H1 (cell line): Measurements from ENCODE around the gene CELSR1. TPM values are rescaled to one million over a fixed set of nuclear protein-coding genes. Genes with fewer than 3 reads are reported as not detected.

Experiments
- CEBPB ChIP-seq: IDR thresholded peaks from 2 replicates; pipeline ENCODE4 v1.6.1; 2012; ENCODE audit warnings: low read depth, low read length
- CHD2 ChIP-seq: IDR thresholded peaks from 2 replicates; pipeline ENCODE4 v1.6.1; 2012; ENCODE audit warnings: low read length, improper control_type of control experiment
- FOSL1 ChIP-seq: IDR thresholded peaks from 2 replicates; pipeline ENCODE4 v1.6.1; 2011; ENCODE audit warnings: mild to moderate bottlenecking, low read depth, low read length, moderate library complexity; ENCODE audit not compliant: insufficient read depth
- GTF2F1 ChIP-seq: IDR thresholded peaks from 2 replicates; pipeline ENCODE4 v1.6.1; 2012; ENCODE audit warnings: low read depth, low read length, improper control_type of control experiment, borderline replicate concordance
- POLR2A ChIP-seq, 2 experiments: IDR thresholded peaks; 1 replicate in 1 of 2; 2 replicates in 1 of 2; pipeline ENCODE4 v1.6.1; 2011; ENCODE audit warnings: low read depth in 2 of 2, low read length in 2 of 2, mild to moderate bottlenecking in 2 of 2; ENCODE audit errors: control extremely low read depth in 1 of 2
- TBP ChIP-seq: IDR thresholded peaks from 2 replicates; pipeline ENCODE4 v1.6.1; 2011; ENCODE audit warnings: low read depth, low read length, improper control_type of control experiment
- polyA plus RNA-seq, 7 experiments: library from polyadenylated mRNA; depleted of rRNA in 3 of 7; stranded (reverse) in 5 of 7; unstranded in 2 of 7; fragments of >200 nt in 5 of 7; fragments of 200-250 nt in 2 of 7; gene quantifications; 1 replicate in 5 of 7; 2 replicates in 1 of 7; 4 replicates in 1 of 7; pipeline versions ENCODE4 v1.2.1 to v1.2.3, GENCODE V29; 2011 to 2013; ENCODE audit warnings: missing spikeins in 2 of 7, mixed read lengths in 2 of 7
- total RNA-seq: library from RNA; stranded (reverse); fragmentation: NEBNext Ultra II Directional; extraction: Animal tissue kit (Norgen Biotek cat#: 25700); gene quantifications from 2 replicates; pipeline ENCODE4 v1.2.1, GENCODE V29; 2021
- TF ChIP-seq, protein P1 (sequence below): IDR thresholded peaks from 2 replicates; pipeline ENCODE4 v1.6.1; 2011; ENCODE audit warnings: low read depth, mild to moderate bottlenecking, low read length; ENCODE audit not compliant: insufficient read depth
- TF ChIP-seq, protein P2 (sequence below): IDR thresholded peaks from 2 replicates; pipeline ENCODE4 v1.6.1; 2012; ENCODE audit warnings: inconsistent platforms

Gene CELSR1
- total and polyA plus RNA-seq, 2 of the 8 experiments (the other 6 are each of a cell fraction or from before 2014, with no cell fraction given): 9.0 to 12.4 TPM

DNA sequence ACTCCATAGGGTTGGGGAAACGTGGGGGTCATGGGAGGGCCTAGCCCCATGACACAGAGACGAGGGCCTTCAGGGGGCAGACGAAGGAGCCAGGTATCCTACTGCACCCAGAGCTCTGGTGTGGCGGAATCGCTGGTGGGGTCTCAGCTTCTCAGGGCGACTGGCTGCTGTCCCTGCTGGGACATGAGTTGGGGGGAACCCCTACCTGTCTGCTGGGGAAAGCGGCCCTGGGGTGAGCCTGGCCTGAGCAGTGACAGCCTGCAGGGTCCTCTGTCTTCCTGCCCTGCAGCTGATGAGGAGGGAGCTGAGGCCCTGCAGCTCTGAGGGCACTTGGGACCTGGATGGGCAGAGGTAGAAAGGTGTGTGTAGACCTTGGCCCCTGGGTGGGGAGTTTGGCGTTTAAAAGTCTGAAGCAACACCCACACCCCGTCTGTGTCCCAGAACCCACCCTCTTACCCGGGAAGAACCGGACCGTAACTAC, 49.2 kb upstream of the CELSR1 start (continued):
- TF ChIP-seq CEBPB: no peak
- TF ChIP-seq TBP: no peak
- TF ChIP-seq CHD2: no peak
- no peak for TF ChIP-seq POLR2A (IDR thresholded peaks at IDR 0.05; ENCODE audit: control extremely low read depth in 1 of 2, low read depth in 2 of 2, low read length in 2 of 2)
- TF ChIP-seq GTF2F1: no peak
- TF ChIP-seq FOSL1: no peak
- TF ChIP-seq, protein P1, sequence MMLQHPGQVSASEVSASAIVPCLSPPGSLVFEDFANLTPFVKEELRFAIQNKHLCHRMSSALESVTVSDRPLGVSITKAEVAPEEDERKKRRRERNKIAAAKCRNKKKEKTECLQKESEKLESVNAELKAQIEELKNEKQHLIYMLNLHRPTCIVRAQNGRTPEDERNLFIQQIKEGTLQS: no peak
- TF ChIP-seq, protein P2, sequence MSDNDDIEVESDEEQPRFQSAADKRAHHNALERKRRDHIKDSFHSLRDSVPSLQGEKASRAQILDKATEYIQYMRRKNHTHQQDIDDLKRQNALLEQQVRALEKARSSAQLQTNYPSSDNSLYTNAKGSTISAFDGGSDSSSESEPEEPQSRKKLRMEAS: no peak
